ENCODE measurements around the gene ZKSCAN3.
"Not testable (repeated sequence)": the region's sequence is repeated elsewhere in the genome, so short reads cannot be mapped to it uniquely, and the experiment has no call there.

Gene ZKSCAN3

GRCh38 chr6:28377879-28378278 is 28.1 kb downstream of the ZKSCAN3 start:
- DNase-seq: no peak

DNA sequence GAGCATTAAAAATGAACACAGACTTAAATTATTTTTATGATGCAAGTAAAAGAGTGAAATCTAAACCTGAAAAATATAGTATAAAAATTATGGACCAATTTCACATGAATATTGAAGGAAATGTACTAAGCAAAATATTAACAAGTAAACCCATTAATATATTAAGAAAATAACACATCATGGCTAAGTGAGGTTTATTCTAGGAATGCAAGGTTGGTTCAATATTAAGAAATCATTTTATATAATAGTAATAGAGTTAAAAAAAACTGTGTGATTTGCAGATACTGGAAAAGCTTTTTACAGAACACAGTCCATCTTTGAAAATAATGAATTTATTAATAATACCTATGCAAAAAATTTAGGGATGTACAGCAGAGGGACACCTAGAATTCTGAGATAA is 28.9 kb downstream of the ZKSCAN3 start:
- no peak for DNase-seq

GRCh38 chr6:28380381-28380780 is 30.6 kb downstream of the ZKSCAN3 start:
- DNase-seq: no peak

DNA sequence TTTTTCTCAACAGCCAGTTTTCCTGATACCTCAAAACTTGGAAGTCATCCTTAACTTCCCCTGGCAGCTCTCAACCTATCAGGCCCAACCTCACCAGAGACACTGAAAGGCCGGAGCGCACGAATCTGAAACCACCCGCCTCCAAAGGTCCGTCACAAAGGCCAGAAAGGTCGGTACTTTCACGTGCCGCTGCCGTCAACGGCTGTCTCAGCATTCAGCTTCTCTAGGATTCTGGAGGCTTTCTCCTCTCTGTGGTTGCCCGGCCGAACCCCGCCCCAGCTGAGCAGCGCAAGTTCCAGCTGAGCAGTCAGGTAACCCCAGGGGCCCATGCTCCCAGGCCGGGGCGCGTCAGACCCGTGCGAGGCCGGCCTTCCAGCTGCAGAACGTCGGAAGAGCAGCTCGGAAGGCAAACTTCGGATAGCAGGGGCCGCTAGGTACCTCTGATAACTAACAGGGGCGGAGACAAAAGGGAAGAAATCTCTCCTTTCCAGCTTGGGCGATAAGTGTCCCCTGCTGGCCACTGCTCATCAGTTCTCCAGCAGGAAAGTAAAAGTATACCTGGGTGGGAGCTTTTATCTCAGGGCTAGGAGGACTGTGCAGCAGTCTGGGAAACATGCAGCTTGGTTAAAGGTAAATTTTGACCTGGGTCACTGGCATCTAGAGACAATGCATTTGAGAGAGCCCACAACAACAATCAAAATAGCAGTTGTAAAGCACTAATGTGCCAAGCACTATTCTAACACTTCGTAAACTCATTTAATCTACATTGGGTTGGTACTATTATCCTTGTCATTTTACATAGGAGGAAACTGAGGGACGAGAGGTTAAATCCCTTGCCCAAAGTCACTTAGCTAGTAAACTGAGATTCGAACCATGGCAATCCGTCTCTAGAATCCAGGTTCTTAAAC is 33.7 kb downstream of the ZKSCAN3 start:
- DNase-seq: no peak

GRCh38 chr6:28384143-28384533 is 34.4 kb downstream of the ZKSCAN3 start:
- DNase-seq: no peak

DNA sequence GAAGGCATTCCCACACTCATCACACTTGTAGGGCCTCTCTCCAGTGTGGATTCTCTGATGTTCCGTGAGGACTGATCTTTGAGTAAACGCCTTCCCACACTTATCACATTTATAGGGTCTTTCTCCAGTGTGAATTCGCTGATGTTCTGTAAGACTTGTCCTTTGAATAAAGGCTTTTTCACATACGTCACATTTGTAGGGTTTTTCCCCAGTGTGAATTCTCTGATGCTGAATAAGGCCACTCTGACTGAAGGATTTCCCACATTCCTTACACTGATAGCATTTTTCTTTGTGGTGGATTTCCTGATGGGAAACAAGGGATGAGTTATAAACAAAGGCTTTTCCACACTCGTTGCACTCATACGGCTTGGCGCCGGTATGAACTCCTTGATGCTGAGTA is 40.9 kb downstream of the ZKSCAN3 start:
- DNase-seq: no peak

DNA sequence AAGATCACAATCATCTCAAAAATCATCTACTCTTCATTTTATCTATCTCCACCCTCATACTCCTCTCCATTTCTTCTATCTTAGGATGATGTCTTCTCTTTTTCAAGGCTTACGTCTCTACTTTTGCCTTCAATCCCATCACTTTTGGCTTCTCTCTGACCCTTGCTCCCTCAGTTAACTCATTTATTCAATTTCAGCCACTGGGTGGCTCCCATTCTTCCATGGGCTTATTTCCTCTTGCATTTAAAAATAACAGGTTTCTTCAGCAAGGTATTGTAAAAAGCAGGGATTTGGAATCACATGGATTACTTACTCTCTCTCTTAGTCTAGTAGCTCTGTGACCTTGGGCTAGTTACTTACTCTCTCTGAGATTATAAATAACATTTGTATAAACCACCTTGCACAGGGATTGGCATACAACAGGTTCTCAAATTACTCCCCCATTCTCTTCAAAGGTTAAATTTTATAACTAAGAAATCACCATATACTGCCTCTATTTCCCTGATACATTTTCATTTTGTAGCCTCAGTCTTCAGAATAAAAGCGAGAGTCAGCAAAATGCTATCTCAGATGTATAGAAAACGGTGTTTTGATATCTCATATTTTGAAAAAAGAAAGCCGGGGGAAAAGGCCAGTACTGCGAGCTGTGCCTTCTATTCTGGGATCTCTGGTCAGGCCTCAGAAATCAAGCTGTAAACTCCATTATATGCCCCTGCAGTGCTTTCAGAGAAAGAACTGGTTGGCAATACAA is 44.3 kb downstream of the ZKSCAN3 start:
- no peak for DNase-seq

GRCh38 chr6:28395918-28396317 is 46.2 kb downstream of the ZKSCAN3 start:
- DNase-seq: no peak

DNA sequence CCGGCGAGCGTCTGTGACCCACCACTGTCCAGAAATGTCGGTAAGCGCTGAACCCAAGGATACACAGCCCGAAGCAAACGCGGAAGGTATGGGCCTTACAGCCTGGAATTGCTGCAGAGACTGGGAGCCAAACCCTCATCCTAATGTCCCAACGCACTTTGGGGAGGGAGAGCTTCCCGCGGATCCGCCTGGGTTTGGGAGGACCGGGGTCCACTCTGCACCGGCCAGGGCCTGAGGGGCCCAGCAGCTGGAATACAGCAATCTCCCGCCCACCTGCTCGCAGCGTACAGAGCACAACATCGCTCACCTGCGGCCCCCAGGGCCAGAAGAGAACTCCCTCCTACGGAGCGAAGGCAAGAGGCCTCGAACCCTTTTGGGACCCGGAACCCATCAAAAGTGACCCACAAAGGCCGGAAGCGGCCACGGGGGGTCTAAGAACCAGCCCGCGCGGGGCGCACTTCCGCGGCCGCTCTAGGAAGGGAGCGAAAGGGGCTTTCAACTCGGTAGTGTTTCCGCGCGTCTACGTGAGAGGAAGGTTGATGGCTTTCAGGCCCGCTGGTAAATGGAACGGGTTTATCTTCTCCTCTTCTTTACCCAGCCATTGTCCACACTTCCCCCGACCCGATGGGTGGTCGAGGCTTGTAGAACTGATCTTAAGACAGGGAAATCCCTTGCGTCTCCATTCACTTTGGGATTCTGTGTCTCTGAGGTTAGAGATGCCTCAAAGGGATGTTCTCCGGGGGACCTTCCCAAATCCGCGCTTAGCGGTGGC is 49.8 kb downstream of the ZKSCAN3 start, which contains the start of gene ZSCAN12:
TSS of gene ZSCAN12 (minus strand) at position 398 of the 772 bp plus-strand sequence. CDS start 1,342 bp downstream, outside the sequence.
- peak; percentile 63 for DNase-seq

- no peak for DNase-seq
Measured at GRCh38 chr6:28400122-28400451, 50.3 kb downstream of the ZKSCAN3 start.

DNA sequence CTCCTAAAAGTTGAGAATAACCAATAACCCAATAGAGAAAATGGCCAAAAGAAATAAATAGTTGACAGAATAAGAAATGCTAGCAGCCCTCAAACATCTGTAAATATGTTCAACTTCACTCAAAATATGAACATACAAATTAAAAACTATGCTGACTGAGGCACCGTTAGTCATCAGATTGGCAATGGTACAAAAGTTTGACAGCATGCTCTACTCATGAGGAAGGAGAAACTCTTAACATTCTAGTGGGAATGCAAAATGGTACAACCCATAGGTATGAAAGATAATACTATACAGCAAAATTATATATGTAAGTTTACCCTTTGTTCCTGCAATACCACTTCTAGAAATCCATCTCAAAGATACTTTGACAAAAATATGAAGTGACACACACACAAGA is 51.4 kb downstream of the ZKSCAN3 start:
- DNase-seq: no peak

- DNase-seq: no peak
Measured at GRCh38 chr6:28402197-28402596, 52.5 kb downstream of the ZKSCAN3 start.

- not testable (repeated sequence) for DNase-seq
Measured at GRCh38 chr6:28403923-28404322, 54.2 kb downstream of the ZKSCAN3 start.

DNA sequence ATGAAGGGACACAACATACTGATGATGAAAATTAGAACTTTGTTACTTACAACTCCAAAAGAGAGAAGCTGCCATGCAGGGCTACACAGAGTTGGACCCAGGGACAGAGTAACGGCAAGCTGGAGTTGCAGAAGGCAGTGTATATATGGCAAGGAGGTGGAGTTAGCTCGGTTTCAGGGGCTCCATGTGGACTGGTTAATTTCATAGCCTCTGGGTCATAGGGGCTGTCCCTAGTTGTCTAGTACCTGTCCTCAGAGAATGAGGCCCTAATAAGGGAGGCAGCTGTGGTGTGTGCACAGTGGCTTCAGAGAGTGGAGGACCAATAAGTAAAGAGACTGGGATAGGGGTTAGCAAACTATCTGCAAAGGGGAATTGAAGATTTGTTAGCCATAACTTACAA is 57.7 kb downstream of the ZKSCAN3 start:
- DNase-seq: no peak

DNA sequence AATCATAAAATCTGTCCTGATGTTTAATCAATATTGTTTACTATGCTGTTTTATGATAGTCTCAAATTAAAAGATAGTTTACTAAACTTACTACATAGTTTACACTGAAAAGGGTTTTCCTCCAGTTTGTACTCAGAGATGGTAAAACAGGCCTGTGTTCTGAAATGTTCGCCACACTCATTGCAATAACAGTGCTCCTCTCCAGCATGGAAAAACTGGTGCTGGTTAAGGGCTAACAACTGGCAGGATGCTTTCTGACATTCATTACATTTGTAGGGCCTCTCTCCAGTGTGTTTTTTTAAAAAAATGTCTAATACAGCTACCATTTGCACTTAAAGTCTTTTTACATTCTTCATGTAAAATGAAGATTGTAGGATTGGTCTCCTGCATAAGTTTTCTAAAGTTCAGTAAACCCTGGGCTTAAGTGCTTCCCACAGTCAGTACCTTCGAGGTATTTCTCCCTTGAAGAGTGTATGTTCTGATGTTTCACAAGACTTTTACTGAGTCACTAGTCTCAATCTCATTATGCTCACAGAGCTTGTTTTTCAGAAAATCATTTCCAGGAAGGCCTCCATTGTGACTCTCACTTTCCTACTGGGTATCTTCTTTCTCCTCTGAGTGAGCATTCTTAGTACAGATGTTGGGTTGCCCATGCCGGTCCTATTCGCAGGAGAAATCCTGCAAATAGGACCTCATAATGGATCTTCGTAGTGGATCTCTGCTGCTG is 58.5 kb downstream of the ZKSCAN3 start:
- no peak for DNase-seq

DNA sequence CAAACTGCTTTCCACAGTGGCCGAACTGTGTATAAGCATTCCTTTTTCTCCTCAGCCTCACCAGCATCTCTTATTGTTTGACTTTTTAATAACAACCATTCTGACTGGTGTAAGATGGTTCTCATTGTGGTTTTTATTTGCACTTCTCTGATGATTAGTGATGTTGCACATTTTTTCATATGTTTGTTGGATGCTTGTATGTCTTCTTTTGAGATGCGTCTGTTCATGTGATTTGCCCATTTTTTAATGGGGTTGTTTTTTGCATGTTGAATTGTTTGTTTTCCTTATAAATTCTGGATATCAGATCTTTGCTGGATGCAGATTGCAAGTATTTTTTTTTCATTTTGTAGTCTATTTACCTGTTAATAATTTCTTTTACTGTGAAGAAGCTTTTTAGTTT is 61.0 kb downstream of the ZKSCAN3 start:
- DNase-seq: no peak

- no peak for DNase-seq
Measured at GRCh38 chr6:28413681-28414080, 63.9 kb downstream of the ZKSCAN3 start.
